ENCODE measurements around the gene RUNX3.

Gene RUNX3

GRCh38 chr1:24963099-24963872 is 33.2 kb upstream of the RUNX3 start:
- no peak for DNase-seq

- no peak for DNase-seq
Measured at GRCh38 chr1:24961961-24962861, 32.1 kb upstream of the RUNX3 start.

GRCh38 chr1:24961334-24961733 is 31.3 kb upstream of the RUNX3 start:
- no peak for DNase-seq

- no peak for DNase-seq
Measured at GRCh38 chr1:24960071-24960801, 30.2 kb upstream of the RUNX3 start.

GRCh38 chr1:24959623-24959975 is 29.5 kb upstream of the RUNX3 start:
- DNase-seq, result no peak

GRCh38 chr1:24958766-24959622 is 28.9 kb upstream of the RUNX3 start:
- DNase-seq, result no peak

GRCh38 chr1:24957808-24958752 is 28.0 kb upstream of the RUNX3 start:
- no peak for DNase-seq

- DNase-seq, result no peak
Measured at GRCh38 chr1:24957016-24957807, 27.1 kb upstream of the RUNX3 start.

- no peak for DNase-seq
Measured at GRCh38 chr1:24955779-24956365, 25.8 kb upstream of the RUNX3 start.

GRCh38 chr1:24955161-24955560 is 25.1 kb upstream of the RUNX3 start:
- DNase-seq, result no peak

GRCh38 chr1:24954631-24955030 is 24.6 kb upstream of the RUNX3 start:
- no peak for DNase-seq

GRCh38 chr1:24954022-24954421 is 23.9 kb upstream of the RUNX3 start:
- no peak for DNase-seq

- DNase-seq, result no peak
Measured at GRCh38 chr1:24952413-24952841, 22.4 kb upstream of the RUNX3 start.

GRCh38 chr1:24951810-24952412 is 21.8 kb upstream of the RUNX3 start:
- peak; percentile 41 for DNase-seq

- DNase-seq, result peak; percentile 19
Measured at GRCh38 chr1:24951337-24951736, 21.3 kb upstream of the RUNX3 start.

- no peak for DNase-seq
Measured at GRCh38 chr1:24949331-24949881, 19.3 kb upstream of the RUNX3 start.

- no peak for DNase-seq
Measured at GRCh38 chr1:24948079-24948827, 18.2 kb upstream of the RUNX3 start.

Measured in DMS53 (cell line).